K562 (cell line): ENCODE data around the gene RC3H2. TPM values are rescaled to one million over a fixed set of nuclear protein-coding genes. Genes with fewer than 3 reads are reported as not detected.

Source experiments
- BRD9 ChIP-seq: fragments of 450-650 bp; IDR thresholded peaks from 2 replicates; pipeline ENCODE4 v1.6.1; 2018; ENCODE audit warnings: low read depth; ENCODE audit not compliant: partially characterized antibody
- CGGBP1 ChIP-seq: fragments of 250-450 bp; sonication (Bioruptor Pico); IDR thresholded peaks from 2 replicates; pipeline ENCODE4 v1.9.0; 2021; ENCODE audit warnings: mild to moderate bottlenecking
- ETS2 ChIP-seq: IDR thresholded peaks from 2 replicates; pipeline ENCODE4 v1.6.1; 2016; ENCODE audit warnings: borderline replicate concordance, missing genetic modification characterization, mild to moderate bottlenecking, moderate library complexity, missing compliant biosample characterization; ENCODE audit not compliant: poor library complexity, severe bottlenecking
- ETV1 ChIP-seq: fragments of 450-650 bp; conservative IDR thresholded peaks from 2 replicates; pipeline ENCODE4 v1.6.1; 2016; ENCODE audit warnings: missing genetic modification characterization, control low read depth, low read depth, missing compliant biosample characterization
- HCFC1 ChIP-seq: IDR thresholded peaks from 2 replicates; pipeline ENCODE4 v1.6.1; 2012; ENCODE audit warnings: low read depth, low read length, improper control_type of control experiment
- L3MBTL2 ChIP-seq: fragments of 450-650 bp; IDR thresholded peaks from 2 replicates; pipeline ENCODE4 v1.6.1; 2016; ENCODE audit warnings: mild to moderate bottlenecking, moderate library complexity
- NFIX ChIP-seq: fragments of 250-450 bp; sonication (Bioruptor Pico); IDR thresholded peaks from 2 replicates; pipeline ENCODE4 v1.4.0; 2020; ENCODE audit warnings: low read depth, mild to moderate bottlenecking, moderate library complexity
- NR3C1 ChIP-seq: sonication (generic); formaldehyde crosslinking; IDR thresholded peaks from 2 replicates; pipeline ENCODE4 v1.8.1; 2022; ENCODE audit warnings: missing genetic modification reagents
- NRF1 ChIP-seq, 2 experiments: fragments of 450-650 bp; IDR thresholded peaks in 1 of 2; conservative IDR thresholded peaks in 1 of 2; 2 replicates each; pipeline ENCODE4 v1.6.1; 2014; ENCODE audit warnings: mild to moderate bottlenecking in 2 of 2
- PATZ1 ChIP-seq: fragments of 250-450 bp; sonication (Bioruptor Pico); IDR thresholded peaks from 2 replicates; pipeline ENCODE4 v1.5.0; 2020; ENCODE audit warnings: mild to moderate bottlenecking, borderline replicate concordance
- POLR2AphosphoS2 ChIP-seq: IDR thresholded peaks from 2 replicates; pipeline ENCODE4 v1.6.1; 2012; ENCODE audit warnings: low read length, improper control_type of control experiment
- POLR2B ChIP-seq: fragments of 450-650 bp; IDR thresholded peaks from 2 replicates; pipeline ENCODE4 v1.6.1; 2018; ENCODE audit warnings: low read depth; ENCODE audit not compliant: partially characterized antibody
- SREBF1 ChIP-seq: fragments of 150-350 bp; IDR thresholded peaks from 2 replicates; pipeline ENCODE4 v1.6.1; 2014; ENCODE audit warnings: antibody characterized with exemption, low read depth, low read length, borderline replicate concordance
- TCF3 ChIP-seq: sonication (generic); formaldehyde crosslinking; IDR thresholded peaks from 2 replicates; pipeline ENCODE4 v1.4.0; 2020; ENCODE audit warnings: mild to moderate bottlenecking, missing genetic modification reagents
- TEAD4 ChIP-seq, 2 experiments: sonication (generic) in 1 of 2; formaldehyde crosslinking in 1 of 2; IDR thresholded peaks; 2 replicates each; pipeline versions ENCODE4 v1.6.1 to v1.8.0; 2012 to 2022; ENCODE audit warnings: borderline replicate concordance in 1 of 2, inconsistent platforms in 1 of 2, low read length in 1 of 2, mild to moderate bottlenecking in 1 of 2, missing genetic modification reagents in 1 of 2
- TFAM ChIP-seq: fragments of 250-450 bp; sonication (Bioruptor Pico); conservative IDR thresholded peaks from 2 replicates; pipeline ENCODE4 v1.5.0; 2021; ENCODE audit warnings: mild to moderate bottlenecking, moderate library complexity
- THRB ChIP-seq: fragments of 450-650 bp; formaldehyde crosslinking; conservative IDR thresholded peaks from 2 replicates; pipeline ENCODE4 v1.4.0; 2022; ENCODE audit warnings: mild to moderate bottlenecking, missing genetic modification characterization
- TRIM28 ChIP-seq: fragments of 450-650 bp; IDR thresholded peaks from 2 replicates; pipeline ENCODE4 v1.6.1; 2017
- TSC22D4 ChIP-seq: fragments of 450-650 bp; IDR thresholded peaks from 2 replicates; pipeline ENCODE4 v1.6.1; 2016; ENCODE audit warnings: missing genetic modification characterization, missing biosample characterization, control low read depth
- ZEB2 ChIP-seq: fragments of 450-650 bp; IDR thresholded peaks from 2 replicates; pipeline ENCODE4 v1.6.1; 2016
- ZNF146 ChIP-seq: IDR thresholded peaks from one replicate; pipeline ENCODE4 v1.6.1; 2018; ENCODE audit warnings: missing compliant biosample characterization; ENCODE audit not compliant: unreplicated experiment
- ZNF644 ChIP-seq: fragments of 200-800 bp; sonication (Bioruptor generic); IDR thresholded peaks from 2 replicates; pipeline ENCODE4 v1.6.1; 2016; ENCODE audit warnings: low read depth, missing genetic modification characterization, missing compliant biosample characterization
- polyA plus RNA-seq, 8 experiments: library from polyadenylated mRNA; depleted of rRNA in 4 of 8; stranded (reverse) in 5 of 8; unstranded in 3 of 8; fragments of >200 nt; fragmentation: Nextera tagmentation in 2 of 8; fragmentation: Illumina TruSeq in 1 of 8; extraction: Ambion mirVana in 2 of 8; extraction: Trizol in 1 of 8; gene quantifications; 2 replicates each; pipeline versions ENCODE4 v1.2.1 to v1.2.3, GENCODE V29; 2011 to 2014; ENCODE audit warnings: inconsistent platforms in 1 of 8, missing spikeins in 1 of 8
- total RNA-seq, 7 experiments: library from RNA; depleted of rRNA in 6 of 7; stranded (reverse); fragments of >200 nt in 6 of 7; fragmentation: Illumina TruSeq in 2 of 7; extraction: Trizol in 2 of 7; gene quantifications; 2 replicates each; pipeline versions ENCODE4 v1.2.1 to v1.2.3, GENCODE V29; 2011 to 2021; ENCODE audit warnings: low replicate concordance in 1 of 7
- TF ChIP-seq, protein P1 (sequence below), 2 experiments: fragments of 450-650 bp; IDR thresholded peaks; 2 replicates each; pipeline ENCODE4 v1.6.1; 2016

RC3H2 gene
- total and polyA plus RNA-seq, 9 of the 15 experiments (the other 6 are each of a cell fraction or from before 2014, with no cell fraction given), result 5.6 to 35.4 (median 18.6) TPM

DNA sequence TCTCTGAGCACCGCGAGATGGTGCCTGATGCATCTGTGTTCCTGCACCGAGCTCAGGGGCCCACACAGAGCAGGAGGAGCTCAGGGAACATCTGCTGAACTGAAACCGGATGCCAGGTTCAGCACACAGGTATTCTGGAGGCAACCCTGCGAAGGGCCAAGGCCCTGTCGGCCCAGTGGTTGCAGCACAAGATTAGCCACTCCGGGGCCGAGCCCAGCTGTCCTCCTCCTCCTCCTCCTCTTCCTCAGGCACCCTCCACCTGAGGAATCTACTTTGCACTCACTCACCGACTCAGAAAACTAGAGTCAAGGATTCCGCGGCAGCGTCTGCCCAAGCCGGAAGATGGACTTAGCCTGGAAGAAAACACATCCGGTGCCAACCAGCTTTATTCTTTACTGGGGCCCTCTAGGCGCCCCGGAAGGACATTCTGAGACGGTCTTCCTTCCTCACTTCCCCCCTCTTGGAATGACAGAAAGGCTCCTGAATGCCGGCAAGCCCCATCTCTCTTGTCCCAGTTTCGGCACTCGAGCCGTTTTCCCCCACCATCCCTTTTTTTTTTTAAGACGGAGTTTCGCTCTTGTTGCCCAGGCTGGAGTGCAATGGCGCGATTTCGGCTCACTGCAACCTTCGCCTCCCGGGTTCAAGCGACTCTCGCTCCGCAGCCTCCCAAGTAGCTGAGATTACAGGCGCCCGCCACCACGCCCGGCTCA, 8.0 kb upstream of the RC3H2 start, which contains the start of gene ZBTB6 (continued):
- TF ChIP-seq, protein P1, sequence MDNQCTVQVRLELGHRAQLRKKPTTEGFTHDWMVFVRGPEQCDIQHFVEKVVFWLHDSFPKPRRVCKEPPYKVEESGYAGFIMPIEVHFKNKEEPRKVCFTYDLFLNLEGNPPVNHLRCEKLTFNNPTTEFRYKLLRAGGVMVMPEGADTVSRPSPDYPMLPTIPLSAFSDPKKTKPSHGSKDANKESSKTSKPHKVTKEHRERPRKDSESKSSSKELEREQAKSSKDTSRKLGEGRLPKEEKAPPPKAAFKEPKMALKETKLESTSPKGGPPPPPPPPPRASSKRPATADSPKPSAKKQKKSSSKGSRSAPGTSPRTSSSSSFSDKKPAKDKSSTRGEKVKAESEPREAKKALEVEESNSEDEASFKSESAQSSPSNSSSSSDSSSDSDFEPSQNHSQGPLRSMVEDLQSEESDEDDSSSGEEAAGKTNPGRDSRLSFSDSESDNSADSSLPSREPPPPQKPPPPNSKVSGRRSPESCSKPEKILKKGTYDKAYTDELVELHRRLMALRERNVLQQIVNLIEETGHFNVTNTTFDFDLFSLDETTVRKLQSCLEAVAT (IDR thresholded peaks at IDR 0.05), result 0 out of 4 replicates have a peak, but pooled peaks of 1 of the 2 experiments have one; percentile 41
- TF ChIP-seq NRF1 (conservative IDR thresholded peaks at IDR 0.05 in 1 of 2, IDR thresholded peaks at IDR 0.05 in 1 of 2), result 0 out of 4 replicates have a peak, but pooled peaks have one; percentile 5 to 24
- peak; percentile 13; the same call in 1 of the 2 replicates for TF ChIP-seq ZEB2
- TF ChIP-seq CGGBP1 (CRISPR knock-in tag), result 0 out of 2 replicates have a peak, but pooled peaks have one; percentile 0
- TF ChIP-seq POLR2AphosphoS2, result no peak
- TF ChIP-seq ZNF146 (CRISPR knock-in tag), result no peak
- TF ChIP-seq ETS2 (tag), result no peak
- no peak; the same call in 1 of the 2 replicates for TF ChIP-seq THRB (CRISPR knock-in tag)
- TF ChIP-seq TSC22D4 (tag), result no peak
- no peak for TF ChIP-seq PATZ1 (CRISPR knock-in tag)
- peak; percentile 47 for TF ChIP-seq L3MBTL2
- TF ChIP-seq POLR2B, result peak; percentile 76
- no peak for TF ChIP-seq SREBF1
- no peak for TF ChIP-seq TFAM (CRISPR knock-in tag)
- no peak for TF ChIP-seq NR3C1 (CRISPR knock-in tag)
- no peak for TF ChIP-seq ZNF644 (tag)
- TF ChIP-seq BRD9, result peak; percentile 16
- TF ChIP-seq ETV1 (tag), result peak; percentile 84
- no peak; the same call in 1 of the 2 replicates for TF ChIP-seq TEAD4 (IDR thresholded peaks at IDR 0.05; ENCODE audit: low read length)
- TF ChIP-seq TEAD4 (CRISPR knock-in tag; IDR thresholded peaks at IDR 0.05; ENCODE audit: borderline replicate concordance), result no peak
- TF ChIP-seq TRIM28, result peak; percentile 94
- TF ChIP-seq NFIX (CRISPR knock-in tag), result no peak
- TF ChIP-seq HCFC1, result peak; percentile 76
- TF ChIP-seq TCF3 (CRISPR knock-in tag), result no peak
